GM12878 (cell line): ENCODE results near the gene CTSF. TPM values are rescaled to one million over a fixed set of nuclear protein-coding genes. Genes with fewer than 3 reads are reported as not detected.

Experiments used
- ATAC-seq: fragments of 200-7000 bp; cut with Tn5 transposase; 3 replicates; pipeline ENCODE4 v1.9.1; 2020; ENCODE audit warnings: mild to moderate bottlenecking, moderate library complexity
- BruUV-seq: library from RNA; stranded (reverse); fragments of 400-500 nt; replicated peaks from 2 replicates; lab custom pipeline; 2021; lab: Mats Ljungman, UMichigan
- CTCF ChIA-PET: fragments of 300-600 bp; sonication (Branson Sonifier 250); formaldehyde crosslinking; extraction: SDS; loops from one replicate; lab custom pipeline; 2021; ENCODE audit warnings: inconsistent platforms; lab: Yijun Ruan, JAX
- POLR2A ChIA-PET: fragments of 350-600 bp; formaldehyde crosslinking; extraction: SDS; loops from one replicate; lab custom pipeline; 2021; ENCODE audit warnings: inconsistent platforms; lab: Charles Lee
- RAD21 ChIA-PET: fragments of 300-600 bp; sonication (Branson Sonifier 250); formaldehyde crosslinking; loops from one replicate; lab custom pipeline; 2023; ENCODE audit warnings: antibody characterized with exemption; ENCODE audit not compliant: unreplicated experiment; lab: Charles Lee
- SMC1A ChIA-PET: fragments of 300-600 bp; sonication (Branson Sonifier 250); formaldehyde crosslinking; loops from one replicate; lab custom pipeline; 2023; ENCODE audit not compliant: unreplicated experiment, uncharacterized antibody; lab: Charles Lee
- DNase-seq: peaks from one replicate; pipeline ENCODE4 v3.0.0-alpha.2; 2011; ENCODE audit warnings: low read depth, low spot score
- FAIRE-seq: peaks from 3 replicates; lab custom pipeline; 2011; peaks lifted over from hg19 to GRCh38; lab: Jason Lieb, UNC
- H2AFZ ChIP-seq: 2 replicates; pipeline ENCODE4 v1.6.0; 2011; ENCODE audit warnings: low read depth, low read length, control low read depth; ENCODE audit not compliant: control insufficient read depth
- H3K27ac ChIP-seq: 2 replicates; pipeline ENCODE4 v1.5.1; 2011; ENCODE audit warnings: control low read depth; ENCODE audit not compliant: control insufficient read depth, insufficient read depth
- H3K27me3 ChIP-seq, 2 experiments: replicated peaks in 1 of 2; 2 replicates each; pipeline versions ENCODE4 v1.6.0 to v1.6.1; 2011; ENCODE audit warnings: low read length in 1 of 2; ENCODE audit not compliant: control insufficient read depth in 2 of 2, insufficient read depth in 2 of 2
- H3K36me3 ChIP-seq, 2 experiments: 2 replicates each; pipeline ENCODE4 v1.5.1; 2011; ENCODE audit warnings: low read length in 1 of 2; ENCODE audit not compliant: control insufficient read depth in 2 of 2, insufficient read depth in 2 of 2
- H3K4me1 ChIP-seq: 2 replicates; pipeline ENCODE4 v1.6.1; 2011; ENCODE audit warnings: mild to moderate bottlenecking, low read length, moderate library complexity, mixed read lengths; ENCODE audit not compliant: control insufficient read depth, insufficient read depth
- H3K4me2 ChIP-seq: 2 replicates; pipeline ENCODE4 v1.6.0; 2011; ENCODE audit warnings: control low read depth; ENCODE audit not compliant: control insufficient read depth, insufficient read depth
- H3K4me3 ChIP-seq: fragments of 200-600 bp; sonication (generic); 2 replicates; pipeline ENCODE4 v1.5.1; 2016
- H3K79me2 ChIP-seq: 2 replicates; pipeline ENCODE4 v1.6.0; 2011; ENCODE audit warnings: low read length; ENCODE audit not compliant: control insufficient read depth, insufficient read depth
- H3K9ac ChIP-seq: 2 replicates; pipeline ENCODE4 v1.8.0; 2011; ENCODE audit warnings: low read length, control low read depth, mixed read lengths; ENCODE audit not compliant: control insufficient read depth, insufficient read depth
- H3K9me3 ChIP-seq: replicated peaks from 3 replicates; pipeline ENCODE4 v1.5.1; 2011; ENCODE audit warnings: mild to moderate bottlenecking, low read length; ENCODE audit not compliant: control insufficient read depth, insufficient read depth
- H4K20me1 ChIP-seq: 2 replicates; pipeline ENCODE4 v1.6.0; 2011; ENCODE audit not compliant: control insufficient read depth, insufficient read depth
- ASH2L ChIP-seq: fragments of 300-600, 200-600 bp; sonication (generic); IDR thresholded peaks from 2 replicates; pipeline ENCODE4 v1.6.1; 2017; ENCODE audit warnings: low read depth, mild to moderate bottlenecking, borderline replicate concordance
- BRCA1 ChIP-seq: IDR thresholded peaks from 2 replicates; pipeline ENCODE4 v1.6.1; 2011; ENCODE audit warnings: low read depth, low read length, improper control_type of control experiment
- EGR1 ChIP-seq, 2 experiments: IDR thresholded peaks; 1 replicate in 1 of 2; 2 replicates in 1 of 2; pipeline ENCODE4 v1.6.1; 2011 to 2012; ENCODE audit warnings: low read depth in 2 of 2, low read length in 2 of 2, borderline replicate concordance in 1 of 2, mild to moderate bottlenecking in 1 of 2, moderate library complexity in 1 of 2
- IKZF2 ChIP-seq, 2 experiments: fragments of 450-650 bp; IDR thresholded peaks; 2 replicates each; pipeline ENCODE4 v1.6.1; 2017; ENCODE audit warnings: mild to moderate bottlenecking in 2 of 2, moderate library complexity in 2 of 2
- IRF4 ChIP-seq: IDR thresholded peaks from 2 replicates; pipeline ENCODE4 v1.6.1; 2011; ENCODE audit warnings: low read depth, low read length
- KLF5 ChIP-seq: fragments of 450-650 bp; IDR thresholded peaks from 2 replicates; pipeline ENCODE4 v1.6.1; 2014; ENCODE audit warnings: mild to moderate bottlenecking; ENCODE audit not compliant: partially characterized antibody
- LARP7 ChIP-seq: fragments of 450-650 bp; IDR thresholded peaks from 2 replicates; pipeline ENCODE4 v1.6.1; 2017; ENCODE audit warnings: mild to moderate bottlenecking
- MXI1 ChIP-seq: fragments of 150-350 bp; IDR thresholded peaks from 2 replicates; pipeline ENCODE4 v1.6.1; 2011; ENCODE audit warnings: low read depth, mild to moderate bottlenecking, inconsistent platforms, low read length, improper control_type of control experiment
- NFIC ChIP-seq: IDR thresholded peaks from 2 replicates; pipeline ENCODE4 v1.6.1; 2012; ENCODE audit warnings: low read depth, mild to moderate bottlenecking, inconsistent platforms, low read length, moderate library complexity
- NFYB ChIP-seq: IDR thresholded peaks from 2 replicates; pipeline ENCODE4 v1.6.1; 2011; ENCODE audit warnings: low read depth, mild to moderate bottlenecking, low read length, improper control_type of control experiment, moderate library complexity; ENCODE audit not compliant: insufficient read depth
- POLR2AphosphoS2 ChIP-seq: IDR thresholded peaks from 2 replicates; pipeline ENCODE4 v1.6.1; 2011; ENCODE audit warnings: low read depth, mild to moderate bottlenecking, low read length, improper control_type of control experiment, moderate library complexity
- SP1 ChIP-seq: IDR thresholded peaks from one replicate; pipeline ENCODE4 v1.6.1; 2011; ENCODE audit warnings: low read depth, low read length
- STAT1 ChIP-seq: fragments of 450-650 bp; conservative IDR thresholded peaks from 2 replicates; pipeline ENCODE4 v1.6.1; 2014; ENCODE audit warnings: antibody characterized with exemption, mild to moderate bottlenecking
- TAF1 ChIP-seq: IDR thresholded peaks from 2 replicates; pipeline ENCODE4 v1.6.1; 2011; ENCODE audit warnings: mild to moderate bottlenecking, low read depth, low read length, borderline replicate concordance
- TBL1XR1 ChIP-seq: IDR thresholded peaks from 2 replicates; pipeline ENCODE4 v1.6.1; 2012; ENCODE audit warnings: low read depth, low read length, improper control_type of control experiment
- TCF7 ChIP-seq: IDR thresholded peaks from 2 replicates; pipeline ENCODE4 v1.6.1; 2014; ENCODE audit warnings: antibody characterized with exemption, borderline replicate concordance
- ZBTB11 ChIP-seq: fragments of 450-650 bp; formaldehyde crosslinking; IDR thresholded peaks from 2 replicates; pipeline ENCODE4 v1.5.0; 2022; ENCODE audit warnings: mild to moderate bottlenecking, missing genetic modification characterization
- ZBTB33 ChIP-seq: fragments of 450-650 bp; IDR thresholded peaks from 2 replicates; pipeline ENCODE4 v1.6.1; 2017; ENCODE audit warnings: mild to moderate bottlenecking
- ZNF217 ChIP-seq: fragments of 450-650 bp; IDR thresholded peaks from 2 replicates; pipeline ENCODE4 v1.6.1; 2017; ENCODE audit warnings: antibody characterized with exemption, mild to moderate bottlenecking
- WGBS: methylation state at CpG from one replicate; pipeline ENCODE4 v1.1.6; 2016; ENCODE audit warnings: low lambda C conversion rate; ENCODE audit not compliant: insufficient replicate concordance, insufficient coverage; ENCODE audit errors: missing lambda C conversion rate; 5-methylcytosine and 5-hydroxymethylcytosine counted together
- in situ Hi-C: fragments of 300-500 bp; cut with MboI; formaldehyde crosslinking; loops from 9 replicates; pipeline ENCODE4 v1.14.3; 2018; ENCODE audit warnings: mixed read lengths
- intact Hi-C: fragments of 100-400 bp; cut with micrococcal nuclease; formaldehyde crosslinking; loops from one replicate; pipeline ENCODE4 v1.14.2; 2022; ENCODE audit not compliant: unreplicated experiment
- polyA plus RNA-seq, 11 experiments: library from polyadenylated mRNA; depleted of rRNA in 4 of 11; unstranded in 6 of 11; stranded (reverse) in 5 of 11; fragments of >200 nt; fragmentation: Nextera tagmentation in 4 of 11; fragmentation: Illumina TruSeq in 1 of 11; extraction: Ambion mirVana in 4 of 11; extraction: Trizol in 1 of 11; gene quantifications; 1 replicate in 1 of 11; 2 replicates in 10 of 11; pipeline versions ENCODE4 v1.2.1 to v1.2.3, GENCODE V29; 2011 to 2016; ENCODE audit warnings: inconsistent platforms in 2 of 11, missing spikeins in 2 of 11, low read depth in 1 of 11
- total RNA-seq, 4 experiments: library from RNA; depleted of rRNA in 3 of 4; stranded (reverse); fragments of >200 nt in 3 of 4; fragmentation: Illumina TruSeq in 1 of 4; extraction: Trizol in 1 of 4; gene quantifications; 2 replicates each; pipeline versions ENCODE4 v1.2.1 to v1.2.3, GENCODE V29; 2013 to 2021

Gene CTSF
- total and polyA plus RNA-seq, 10 of the 15 experiments (the other 5 are each of a cell fraction or from before 2014, with no cell fraction given): 0.11 to 0.41 (median 0.26) TPM; not detected in 4

GRCh38 chr11:66589996-66590675 is 21.7 kb upstream of the CTSF start:
- in situ Hi-C loops: no loop called here
- ChIA-PET SMC1A (interaction anchor here (1.2 to 2.1 kb wide), 3 partner anchors 10 to 88 kb away, joined by 4 to 8 read pairs (median 4); partner anchors contain the start of gene RBM4B), POLR2A (interaction anchor here (0.6 to 6.8 kb wide), 5 partner anchors 8 to 87 kb away, joined by 3 to 26 read pairs (median 4); partner anchors contain the start of gene RBM4B), CTCF (interaction anchor here (0.7 to 7.7 kb wide), 7 partner anchors 10 to 181 kb away, joined by 3 to 75 read pairs (median 3); partner anchors contain the start of genes RBM4 and RBM4B), RAD21 (interaction anchor here (0.6 to 2.2 kb wide), 4 partner anchors 29 to 88 kb away, joined by 3 to 9 read pairs (median 6); partner anchors contain the start of gene RBM4B)
- H4K20me1 ChIP-seq: no peaks in the 10 kb centered on the region
- intact Hi-C loops: loop anchor here (5.0 kb wide), 1 partner anchor 87 kb away; the partner anchor contains the start of gene RBM4B
- no peak overlapping the region for H2AFZ ChIP-seq
- H3K4me1 ChIP-seq: peaks cover 13% of the 10 kb centered on the region
- FAIRE-seq (no peak), ATAC-seq (no peak), DNase-seq (no peak)
- no peak overlapping the region for H3K4me3 ChIP-seq
- H3K79me2 ChIP-seq: peaks cover 16% of the 10 kb centered on the region
- WGBS: 65% methylated on average over 7 of the region's 7 CpGs
- H3K4me2 ChIP-seq: no peak overlapping the region
- H3K9me3 ChIP-seq: no peaks in the 10 kb centered on the region
- TF ChIP-seq IKZF2 (IDR thresholded peaks at IDR 0.05): no peak
- no peak for TF ChIP-seq ZBTB33
- no peak for TF ChIP-seq POLR2AphosphoS2
- no peak for TF ChIP-seq TBL1XR1
- TF ChIP-seq ASH2L: no peak
- no peak for TF ChIP-seq LARP7
- no peak for TF ChIP-seq IRF4
- no peak for TF ChIP-seq ZBTB11 (CRISPR knock-in tag)
- TF ChIP-seq TAF1: no peak
- no peak for TF ChIP-seq NFIC
- no peak for TF ChIP-seq ZNF217
- no peak for TF ChIP-seq KLF5
- TF ChIP-seq STAT1: no peak
- no peak for TF ChIP-seq NFYB
- no peak for TF ChIP-seq TCF7
- no peak for TF ChIP-seq BRCA1
- no peak for TF ChIP-seq MXI1
- no peak for TF ChIP-seq EGR1 (IDR thresholded peaks at IDR 0.05; ENCODE audit: borderline replicate concordance in 1 of 2, low read depth in 2 of 2, low read length in 2 of 2)
- TF ChIP-seq SP1: no peak
- BruUV-seq: no TSS peak
- no peak overlapping the region for H3K9ac ChIP-seq
- H3K27ac ChIP-seq: no peak overlapping the region
- H3K36me3 ChIP-seq: no peaks in the 10 kb centered on the region
- no peaks in the 10 kb centered on the region for H3K27me3 ChIP-seq
